Measurements from ENCODE around the gene STK31. TPM values are rescaled to one million over a fixed set of nuclear protein-coding genes. Genes with fewer than 3 reads are reported as not detected.

STK31 gene
- total and polyA plus RNA-seq, 2 donors (not counting 3 experiments of a cell fraction or from before 2014, with no cell fraction given), result 0.44 TPM; not detected in 1

DNA sequence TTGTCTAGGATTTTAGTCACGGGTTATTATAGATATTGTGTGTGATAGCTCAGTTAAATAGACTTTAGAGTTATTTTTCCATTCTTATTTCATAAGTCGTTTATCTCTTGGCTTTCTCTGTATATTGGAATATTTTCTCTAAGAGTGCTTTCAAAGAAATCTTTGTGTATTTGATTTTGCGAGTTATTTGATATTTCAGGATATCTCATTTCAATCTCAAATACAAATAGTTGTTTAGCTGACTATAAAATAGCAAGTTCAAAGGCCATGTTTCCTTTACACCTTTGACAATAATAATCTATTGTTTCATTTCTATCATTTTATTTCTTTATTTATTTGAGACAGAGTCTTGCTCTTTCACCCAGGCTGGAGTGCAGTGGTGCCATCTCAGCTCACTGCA is 55.9 kb downstream of the STK31 start:
- TF ChIP-seq MYC (IDR thresholded peaks at IDR 0.05; ENCODE audit: low read depth, low read length), result no peak
- no peaks in the 10 kb centered on the region for H3K36me3 ChIP-seq (ENCODE audit: control insufficient read depth in 2 of 2, extremely low read depth in 1 of 2, insufficient read depth in 2 of 2, low read length in 2 of 2)
- H3K79me2 ChIP-seq (ENCODE audit: control insufficient read depth, insufficient read depth, low read length), result no peaks in the 10 kb centered on the region
- POLR2A ChIA-PET, result no interaction called here
- H3K4me3 ChIP-seq (replicated peaks in 1 of 3; ENCODE audit: insufficient read depth in 1 of 3, low read depth in 1 of 3, low read length in 3 of 3), result no peak overlapping the region
- peaks cover 0 to 5% of the 10 kb centered on the region in 2 experiments for H3K27me3 ChIP-seq (ENCODE audit: control insufficient read depth in 2 of 2, insufficient read depth in 2 of 2, low read length in 2 of 2)
- H3K9me1 ChIP-seq (replicated peaks; ENCODE audit: control insufficient read depth, extremely low read depth, insufficient read depth, low read length), result no peaks in the 10 kb centered on the region
- FAIRE-seq, result no peak
- H3K4me2 ChIP-seq (ENCODE audit: insufficient read depth, low read length), result no peak overlapping the region
- CTCF ChIA-PET, result no interaction called here
- no peaks in the 10 kb centered on the region for H3K9me3 ChIP-seq (replicated peaks; ENCODE audit: control insufficient read depth, insufficient read depth, low read length)
- H3K9ac ChIP-seq (replicated peaks; ENCODE audit: extremely low read depth, insufficient read depth, low read length), result no peak overlapping the region
- no peak overlapping the region for H3K27ac ChIP-seq (ENCODE audit: insufficient read depth, low read depth, low read length)
- DNase-seq (ENCODE audit: low read depth, low spot score), result no peak
- intact Hi-C loops (cut with micrococcal nuclease), result no loop called here
- no peak overlapping the region for H2AFZ ChIP-seq (ENCODE audit: low read depth, low read length)
- H4K20me1 ChIP-seq (replicated peaks; ENCODE audit: control insufficient read depth, extremely low read depth, insufficient read depth, low read length), result no peaks in the 10 kb centered on the region
- no TSS peak for BruUV-seq (replicated peaks)
- dilution Hi-C loops (cut with MboI; ENCODE audit: extremely low pct_ligation_motif_present, low sequenced_read_pairs), result no loop called here
- peaks cover 1% of the 10 kb centered on the region for H3K4me1 ChIP-seq (ENCODE audit: control insufficient read depth, extremely low read depth, insufficient read depth, low read length)

- H3K79me2 ChIP-seq (ENCODE audit: control insufficient read depth, insufficient read depth, low read length), result no peaks in the 10 kb centered on the region
- H3K36me3 ChIP-seq (ENCODE audit: control insufficient read depth in 2 of 2, extremely low read depth in 1 of 2, insufficient read depth in 2 of 2, low read length in 2 of 2), result no peaks in the 10 kb centered on the region
- H3K9me1 ChIP-seq (replicated peaks; ENCODE audit: control insufficient read depth, extremely low read depth, insufficient read depth, low read length), result no peaks in the 10 kb centered on the region
- POLR2A ChIA-PET, result no interaction called here
- no peak overlapping the region for H3K27ac ChIP-seq (ENCODE audit: insufficient read depth, low read depth, low read length)
- no peak overlapping the region for H3K9ac ChIP-seq (replicated peaks; ENCODE audit: extremely low read depth, insufficient read depth, low read length)
- no peak for FAIRE-seq
- no peak overlapping the region for H2AFZ ChIP-seq (ENCODE audit: low read depth, low read length)
- no peaks in the 10 kb centered on the region for H4K20me1 ChIP-seq (replicated peaks; ENCODE audit: control insufficient read depth, extremely low read depth, insufficient read depth, low read length)
- H3K4me2 ChIP-seq (ENCODE audit: insufficient read depth, low read length), result no peak overlapping the region
- DNase-seq (ENCODE audit: low read depth, low spot score), result no peak
- CTCF ChIA-PET, result interaction anchor here (0.9 kb wide), 1 partner anchor 19 kb away, joined by 3 read pairs; no protein-coding TSS in a partner anchor
- intact Hi-C loops (cut with micrococcal nuclease), result no loop called here
- H3K4me3 ChIP-seq (replicated peaks in 1 of 3; ENCODE audit: insufficient read depth in 1 of 3, low read depth in 1 of 3, low read length in 3 of 3), result no peak overlapping the region
- TF ChIP-seq POLR2A (IDR thresholded peaks at IDR 0.05; ENCODE audit: low read depth, low read length), result no peak
- TF ChIP-seq GATA2 (IDR thresholded peaks at IDR 0.05; ENCODE audit: insufficient read depth, insufficient read length, low read depth, low read length), result no peak
- TF ChIP-seq MAX (IDR thresholded peaks at IDR 0.05; ENCODE audit: insufficient read depth, insufficient read length), result no peak
- no peak for TF ChIP-seq MYC (IDR thresholded peaks at IDR 0.05; ENCODE audit: low read depth, low read length)
- TF ChIP-seq EZH2 (IDR thresholded peaks at IDR 0.05; ENCODE audit: borderline replicate concordance, low read depth, low read length, severe bottlenecking), result no peak
- TF ChIP-seq, protein P1, sequence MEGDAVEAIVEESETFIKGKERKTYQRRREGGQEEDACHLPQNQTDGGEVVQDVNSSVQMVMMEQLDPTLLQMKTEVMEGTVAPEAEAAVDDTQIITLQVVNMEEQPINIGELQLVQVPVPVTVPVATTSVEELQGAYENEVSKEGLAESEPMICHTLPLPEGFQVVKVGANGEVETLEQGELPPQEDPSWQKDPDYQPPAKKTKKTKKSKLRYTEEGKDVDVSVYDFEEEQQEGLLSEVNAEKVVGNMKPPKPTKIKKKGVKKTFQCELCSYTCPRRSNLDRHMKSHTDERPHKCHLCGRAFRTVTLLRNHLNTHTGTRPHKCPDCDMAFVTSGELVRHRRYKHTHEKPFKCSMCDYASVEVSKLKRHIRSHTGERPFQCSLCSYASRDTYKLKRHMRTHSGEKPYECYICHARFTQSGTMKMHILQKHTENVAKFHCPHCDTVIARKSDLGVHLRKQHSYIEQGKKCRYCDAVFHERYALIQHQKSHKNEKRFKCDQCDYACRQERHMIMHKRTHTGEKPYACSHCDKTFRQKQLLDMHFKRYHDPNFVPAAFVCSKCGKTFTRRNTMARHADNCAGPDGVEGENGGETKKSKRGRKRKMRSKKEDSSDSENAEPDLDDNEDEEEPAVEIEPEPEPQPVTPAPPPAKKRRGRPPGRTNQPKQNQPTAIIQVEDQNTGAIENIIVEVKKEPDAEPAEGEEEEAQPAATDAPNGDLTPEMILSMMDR (IDR thresholded peaks at IDR 0.05; ENCODE audit: extremely low read depth in 1 of 2, insufficient read depth in 1 of 2, low read depth in 1 of 2, low read length in 2 of 2), result no peak
- TF ChIP-seq POLR2AphosphoS5 (IDR thresholded peaks at IDR 0.05; ENCODE audit: insufficient read depth, low read depth, low read length), result no peak
- TF ChIP-seq JUN (IDR thresholded peaks at IDR 0.05; ENCODE audit: borderline replicate concordance, insufficient read depth, insufficient read length, low read depth), result no peak
- TF ChIP-seq FOS (IDR thresholded peaks at IDR 0.05; ENCODE audit: borderline replicate concordance, insufficient read depth, low read length), result no peak
- H3K4me1 ChIP-seq (ENCODE audit: control insufficient read depth, extremely low read depth, insufficient read depth, low read length), result no peaks in the 10 kb centered on the region
- BruUV-seq (replicated peaks), result no TSS peak
- peaks cover 0 to 5% of the 10 kb centered on the region in 2 experiments for H3K27me3 ChIP-seq (ENCODE audit: control insufficient read depth in 2 of 2, insufficient read depth in 2 of 2, low read length in 2 of 2)
- dilution Hi-C loops (cut with MboI; ENCODE audit: extremely low pct_ligation_motif_present, low sequenced_read_pairs), result no loop called here
- no peaks in the 10 kb centered on the region for H3K9me3 ChIP-seq (replicated peaks; ENCODE audit: control insufficient read depth, insufficient read depth, low read length)
Observed at GRCh38 chr7:23767514-23767913, 57.5 kb downstream of the STK31 start.
